Measurements from ENCODE around the gene ANGEL1. TPM values are rescaled to one million over a fixed set of nuclear protein-coding genes. Genes with fewer than 3 reads are reported as not detected.

The ANGEL1 gene
- total and polyA plus RNA-seq, 11 donors = 9.3 to 16.3 (median 13.3) TPM

GRCh38 chr14:76793324-76793723 is 19.4 kb downstream of the ANGEL1 start:
- peaks cover 0 to 12% (median 0%) of the 10 kb centered on the region in 12 donors for H3K9me3 ChIP-seq
- H3K4me1 ChIP-seq = peaks cover 0 to 3% (median 0%) of the 10 kb centered on the region in 12 donors
- H3K4me3 ChIP-seq = no peak overlapping the region
- intact Hi-C loops (cut with DNase I) = no loop called here
- ATAC-seq (no peak), DNase-seq (no peak)
- H3K36me3 ChIP-seq = peaks cover 0 to 98% (median 82%) of the 10 kb centered on the region in 9 donors
- no peak overlapping the region for H3K27ac ChIP-seq
- no peaks in the 10 kb centered on the region for H3K27me3 ChIP-seq
- WGBS, 4 donors = 76 to 93% (median 86%) methylated on average over 4 of the region's 4 CpGs
- TF ChIP-seq, protein P1, sequence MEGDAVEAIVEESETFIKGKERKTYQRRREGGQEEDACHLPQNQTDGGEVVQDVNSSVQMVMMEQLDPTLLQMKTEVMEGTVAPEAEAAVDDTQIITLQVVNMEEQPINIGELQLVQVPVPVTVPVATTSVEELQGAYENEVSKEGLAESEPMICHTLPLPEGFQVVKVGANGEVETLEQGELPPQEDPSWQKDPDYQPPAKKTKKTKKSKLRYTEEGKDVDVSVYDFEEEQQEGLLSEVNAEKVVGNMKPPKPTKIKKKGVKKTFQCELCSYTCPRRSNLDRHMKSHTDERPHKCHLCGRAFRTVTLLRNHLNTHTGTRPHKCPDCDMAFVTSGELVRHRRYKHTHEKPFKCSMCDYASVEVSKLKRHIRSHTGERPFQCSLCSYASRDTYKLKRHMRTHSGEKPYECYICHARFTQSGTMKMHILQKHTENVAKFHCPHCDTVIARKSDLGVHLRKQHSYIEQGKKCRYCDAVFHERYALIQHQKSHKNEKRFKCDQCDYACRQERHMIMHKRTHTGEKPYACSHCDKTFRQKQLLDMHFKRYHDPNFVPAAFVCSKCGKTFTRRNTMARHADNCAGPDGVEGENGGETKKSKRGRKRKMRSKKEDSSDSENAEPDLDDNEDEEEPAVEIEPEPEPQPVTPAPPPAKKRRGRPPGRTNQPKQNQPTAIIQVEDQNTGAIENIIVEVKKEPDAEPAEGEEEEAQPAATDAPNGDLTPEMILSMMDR (IDR thresholded peaks at IDR 0.05) = no peak
- no peak for TF ChIP-seq POLR2A (IDR thresholded peaks at IDR 0.05)

DNA sequence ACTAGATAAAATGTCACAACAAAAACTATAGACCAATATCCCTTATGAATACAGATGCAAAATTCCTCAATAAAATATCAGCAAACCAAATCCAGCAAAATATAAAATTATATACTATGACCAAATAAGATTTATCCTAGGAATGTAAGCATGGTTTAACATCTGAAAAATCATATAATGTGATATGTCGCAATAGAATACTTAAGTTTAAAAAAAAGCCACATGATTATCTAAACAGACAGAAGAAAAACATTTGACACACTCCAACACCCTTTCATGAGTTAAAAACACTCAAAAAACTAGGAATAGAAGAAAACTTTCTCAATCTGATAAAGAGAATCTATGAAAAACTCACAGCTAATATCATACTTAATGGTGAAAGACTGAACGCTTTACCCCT is 20.3 kb downstream of the ANGEL1 start:
- H3K27ac ChIP-seq = no peak overlapping the region
- no peak for ATAC-seq
- H3K4me3 ChIP-seq = no peak overlapping the region
- no peak for DNase-seq
- peaks cover 0 to 5% (median 0%) of the 10 kb centered on the region in 12 donors for H3K4me1 ChIP-seq
- H3K36me3 ChIP-seq = peaks cover 0 to 98% (median 82%) of the 10 kb centered on the region in 9 donors
- intact Hi-C loops (cut with DNase I) = no loop called here
- no peak for TF ChIP-seq POLR2A (IDR thresholded peaks at IDR 0.05)
- TF ChIP-seq, protein P1 (IDR thresholded peaks at IDR 0.05) = no peak
- H3K27me3 ChIP-seq = no peaks in the 10 kb centered on the region
- H3K9me3 ChIP-seq = peaks cover 0 to 12% (median 0%) of the 10 kb centered on the region in 12 donors
- 97 to 98% (median 98%) methylated on average over 2 of the region's 2 CpGs for WGBS, 4 donors

- Histone ChIP-seq H3K36me3 (peaks cover 0 to 80% (median 62%) of the 10 kb centered on the region in 9 donors), H3K4me1 (peaks cover 0 to 43% (median 37%) of the 10 kb centered on the region in 12 donors), H3K4me3 (no peak overlapping the region), H3K27me3 (no peaks in the 10 kb centered on the region), H3K9me3 (peaks cover 0 to 2% (median 0%) of the 10 kb centered on the region in 12 donors), H3K27ac (no peak overlapping the region)
- no peak for DNase-seq
- TF ChIP-seq, protein P1 (IDR thresholded peaks at IDR 0.05) = no peak
- no peak for TF ChIP-seq POLR2A (IDR thresholded peaks at IDR 0.05)
- intact Hi-C loops (cut with DNase I) = no loop called here
- ATAC-seq = no peak
- WGBS, 4 donors = 92 to 97% (median 96%) methylated on average over 2 of the region's 2 CpGs
These were observed 26.1 kb downstream of the ANGEL1 start for GRCh38 chr14:76786601-76787000.

GRCh38 chr14:76784881-76785280 is 27.8 kb downstream of the ANGEL1 start:
- Histone ChIP-seq H3K4me1 (peaks cover 0 to 60% (median 48%) of the 10 kb centered on the region in 12 donors), H3K4me3 (no peak overlapping the region), H3K36me3 (peaks cover 0 to 65% (median 50%) of the 10 kb centered on the region in 9 donors), H3K27me3 (no peaks in the 10 kb centered on the region), H3K27ac (peak overlapping the region in 8 of 12 donors; percentile 7 to 79 (median 35)), H3K9me3 (no peaks in the 10 kb centered on the region)
- DNase-seq (peak; percentile 85 to 89 (median 86)), ATAC-seq (peak; percentile 88 to 94 (median 90))
- intact Hi-C loops (cut with DNase I) = loop anchor here in 9 of 10 donors (1.0 to 2.0 kb wide), 4 partner anchors 72 to 76 kb away; no protein-coding TSS in a partner anchor
- WGBS, 4 donors = 12 to 30% (median 19%) methylated on average over 2 of the region's 2 CpGs
- peak in 1 of 2 donors; percentile 13 for TF ChIP-seq POLR2A (IDR thresholded peaks at IDR 0.05)
- TF ChIP-seq, protein P1 (IDR thresholded peaks at IDR 0.05) = peak; percentile 88 to 99 (median 92)

Data from heart left ventricle (tissue), 16 donors.